Choroid plexus epithelial cell (primary cell): ENCODE measurements around the gene LENG9.
"Not testable (repeated sequence)": the region's sequence is repeated elsewhere in the genome, so short reads cannot be mapped to it uniquely, and the experiment has no call there.

ENCODE experiments used
- DNase-seq: peaks from one replicate; pipeline ENCODE4 v3.0.0-alpha.2; 2010; ENCODE audit warnings: low read depth
- H3K4me3 ChIP-seq: 2 replicates; pipeline ENCODE4 v1.5.1; 2011; ENCODE audit warnings: low read depth, mild to moderate bottlenecking, control low read depth, low read length, moderate library complexity
- CTCF ChIP-seq: conservative IDR thresholded peaks from 2 replicates; pipeline ENCODE4 v1.5.1; 2011; ENCODE audit warnings: low read depth, mild to moderate bottlenecking, control low read depth, inconsistent platforms, low read length, moderate library complexity

Gene LENG9

GRCh38 chr19:54473071-54473891, 9.7 kb upstream of the LENG9 start, which contains the start of gene CDC42EP5:
Gene CDC42EP5, minus strand, starts transcription at chr19:54473296. Its CDS starts 7,749 bp downstream, at chr19:54465547.
- peak within 1 kb of the TSS; percentile 67 for H3K4me3 ChIP-seq
- DNase-seq = peak; percentile 92

GRCh38 chr19:54470991-54471782, 7.6 kb upstream of the LENG9 start:
- DNase-seq = no peak
- no peak for TF ChIP-seq CTCF
- H3K4me3 ChIP-seq = peak overlapping the region; percentile 62

More at GRCh38 chr19:54473071-54473891, 9.7 kb upstream of the LENG9 start, which contains the start of gene CDC42EP5:
- TF ChIP-seq CTCF = no peak

- DNase-seq = no peak
- no peak for TF ChIP-seq CTCF
- H3K4me3 ChIP-seq = no peak overlapping the region
Measured at GRCh38 chr19:54470276-54470887, 6.8 kb upstream of the LENG9 start.

- no peak overlapping the region for H3K4me3 ChIP-seq
- no peak for DNase-seq
- TF ChIP-seq CTCF = no peak
Measured at GRCh38 chr19:54469496-54469934, 5.9 kb upstream of the LENG9 start.

GRCh38 chr19:54466110-54466480, 2.5 kb upstream of the LENG9 start:
- DNase-seq, H3K4me3 ChIP-seq: not testable (repeated sequence)

GRCh38 chr19:54465426-54466109, 2.0 kb upstream of the LENG9 start:
- no peak overlapping the region for H3K4me3 ChIP-seq
- no peak for TF ChIP-seq CTCF
- no peak for DNase-seq
